Adipocyte (in vitro differentiated cells): ENCODE measurements around the gene KIRREL3.

Experiments
- DNase-seq: peaks from one replicate; pipeline ENCODE4 v3.0.0-alpha.2; 2015; ENCODE audit warnings: low read depth
- H3K27me3 ChIP-seq: replicated peaks from 2 replicates; pipeline ENCODE4 v1.7.0; 2013; ENCODE audit warnings: mild to moderate bottlenecking, low read length, moderate library complexity; ENCODE audit not compliant: control insufficient read depth, insufficient read depth
- H3K36me3 ChIP-seq: 2 replicates; pipeline ENCODE4 v1.7.0; 2013; ENCODE audit warnings: low read length, mild to moderate bottlenecking, moderate library complexity; ENCODE audit not compliant: control insufficient read depth, insufficient read depth, severe bottlenecking
- H3K4me1 ChIP-seq: 2 replicates; pipeline ENCODE4 v1.7.0; 2013; ENCODE audit warnings: mild to moderate bottlenecking, low read length, moderate library complexity; ENCODE audit not compliant: control insufficient read depth, insufficient read depth
- H3K4me3 ChIP-seq: 2 replicates; pipeline ENCODE4 v1.7.0; 2013; ENCODE audit warnings: mild to moderate bottlenecking, low read length, moderate library complexity
- H3K9ac ChIP-seq: 2 replicates; pipeline ENCODE4 v1.7.0; 2013; ENCODE audit warnings: mild to moderate bottlenecking, low read length, moderate library complexity
- H3K9me3 ChIP-seq: 2 replicates; pipeline ENCODE4 v1.7.0; 2013; ENCODE audit warnings: mild to moderate bottlenecking, low read length, moderate library complexity; ENCODE audit not compliant: control insufficient read depth

The KIRREL3 gene

DNA sequence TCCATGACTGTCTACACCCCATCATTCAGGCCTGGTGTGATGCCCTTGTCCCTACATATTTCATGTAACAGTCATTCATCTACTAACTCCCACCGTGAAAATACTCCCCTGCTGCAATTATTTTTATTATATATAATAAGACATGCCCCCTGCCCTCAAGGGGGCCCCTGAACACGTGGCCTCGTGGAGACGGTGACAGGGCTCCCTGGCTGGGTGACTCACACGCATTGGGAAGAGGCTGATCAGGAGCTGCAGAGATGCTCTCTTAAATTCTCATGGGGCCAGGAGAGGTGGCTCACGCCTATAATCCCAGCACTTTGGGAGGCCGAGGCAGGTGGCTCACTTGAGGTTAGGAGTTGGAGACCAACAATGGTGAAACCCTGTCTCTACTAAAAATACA, 556.5 kb downstream of the KIRREL3 start:
- Histone ChIP-seq H3K9ac (no peak overlapping the region), H3K36me3 (no peaks in the 10 kb centered on the region), H3K9me3 (no peaks in the 10 kb centered on the region), H3K27me3 (peaks cover 8% of the 10 kb centered on the region), H3K4me1 (peaks cover 3% of the 10 kb centered on the region), H3K4me3 (no peak overlapping the region)
- no peak for DNase-seq

DNA sequence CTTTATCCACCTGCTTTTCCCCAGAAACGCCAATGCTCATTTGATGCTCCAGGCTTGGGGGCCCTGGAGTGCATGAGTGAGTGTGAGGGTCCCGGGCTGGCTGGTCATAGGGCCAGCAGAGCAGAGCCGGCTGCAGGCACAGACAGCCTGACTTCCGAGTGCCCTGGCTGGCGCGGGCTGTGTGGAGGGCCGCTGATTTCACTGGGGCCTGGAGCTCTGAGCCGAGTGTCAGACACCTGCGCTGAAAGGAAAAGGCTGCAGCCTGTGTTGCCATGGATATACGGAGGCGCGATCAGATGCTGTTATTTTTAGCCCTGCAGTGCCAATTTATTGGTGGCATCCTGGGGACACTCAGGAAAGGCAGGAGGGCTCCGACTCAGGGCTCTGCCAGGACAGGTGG, 557.5 kb downstream of the KIRREL3 start:
- Histone ChIP-seq H3K4me1 (peaks cover 10% of the 10 kb centered on the region), H3K4me3 (no peak overlapping the region)
- DNase-seq: no peak

DNA sequence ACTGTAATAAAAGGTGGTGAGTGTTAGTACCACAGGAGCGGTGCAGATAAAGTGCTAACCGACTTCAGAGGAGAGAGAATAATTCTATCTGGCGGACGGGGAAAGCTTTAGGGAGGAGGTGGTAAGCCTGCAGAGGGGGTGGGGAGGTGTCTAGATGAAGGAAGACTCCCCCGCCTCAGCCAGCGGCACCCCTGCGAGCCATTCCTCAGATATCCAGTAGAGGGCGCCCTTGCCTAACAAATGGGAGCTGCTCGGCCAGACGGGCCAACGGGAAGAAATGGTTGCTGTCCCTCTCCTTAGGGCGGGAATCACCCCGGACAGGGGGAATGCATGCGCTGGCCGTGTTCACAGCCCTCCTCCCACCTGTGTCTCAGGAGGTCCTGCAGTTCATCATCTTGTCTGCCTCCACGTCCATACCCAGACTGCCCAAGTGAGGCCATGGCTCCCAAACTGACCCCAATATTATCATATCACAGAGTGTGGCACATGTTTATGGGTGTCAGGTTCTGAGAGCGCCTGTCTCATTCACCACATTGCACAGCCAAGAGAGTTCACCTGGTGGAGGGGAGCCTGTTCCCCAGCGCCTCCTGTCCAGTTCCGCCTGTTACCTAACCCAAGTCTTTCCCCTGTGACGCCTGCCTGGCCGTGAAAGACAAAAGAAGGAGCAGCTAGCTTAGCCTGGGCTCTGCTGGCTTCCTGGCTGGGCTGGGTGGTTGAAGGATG, 559.6 kb downstream of the KIRREL3 start:
- Histone ChIP-seq H3K4me1 (peaks cover 11% of the 10 kb centered on the region), H3K27me3 (peaks cover 2% of the 10 kb centered on the region), H3K36me3 (peaks cover 6% of the 10 kb centered on the region), H3K9me3 (no peaks in the 10 kb centered on the region), H3K9ac (no peak overlapping the region), H3K4me3 (no peak overlapping the region)
- peak; percentile 88 for DNase-seq

More for the DNA sequence above, 557.5 kb downstream of the KIRREL3 start:
- peaks cover 8% of the 10 kb centered on the region for H3K27me3 ChIP-seq
- no peaks in the 10 kb centered on the region for H3K36me3 ChIP-seq
- H3K9me3 ChIP-seq: no peaks in the 10 kb centered on the region
- H3K9ac ChIP-seq: no peak overlapping the region

DNA sequence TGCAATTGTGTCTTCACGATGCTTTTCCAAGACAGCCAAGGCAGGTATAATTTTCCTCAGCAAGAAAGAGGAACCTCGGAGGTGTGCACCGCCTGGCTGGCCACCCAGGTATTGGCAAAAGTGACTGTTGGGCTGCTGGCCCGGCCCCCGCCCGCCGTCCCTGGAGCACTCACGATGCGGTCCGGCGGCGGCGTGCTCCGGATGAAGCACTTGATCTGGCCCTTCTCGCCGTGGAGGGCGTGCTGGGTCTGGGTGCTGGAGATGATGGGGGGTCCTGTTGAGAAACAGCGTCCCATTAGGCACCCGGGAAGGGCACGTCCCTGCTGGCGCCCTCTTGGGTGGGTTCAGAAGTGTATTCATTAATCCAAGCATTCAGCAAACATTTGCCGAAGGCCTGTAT, 560.3 kb downstream of the KIRREL3 start:
- Histone ChIP-seq H3K9me3 (no peaks in the 10 kb centered on the region), H3K4me1 (peaks cover 11% of the 10 kb centered on the region), H3K36me3 (peaks cover 6% of the 10 kb centered on the region), H3K9ac (no peak overlapping the region), H3K4me3 (no peak overlapping the region), H3K27me3 (peaks cover 2% of the 10 kb centered on the region)
- DNase-seq: no peak

DNA sequence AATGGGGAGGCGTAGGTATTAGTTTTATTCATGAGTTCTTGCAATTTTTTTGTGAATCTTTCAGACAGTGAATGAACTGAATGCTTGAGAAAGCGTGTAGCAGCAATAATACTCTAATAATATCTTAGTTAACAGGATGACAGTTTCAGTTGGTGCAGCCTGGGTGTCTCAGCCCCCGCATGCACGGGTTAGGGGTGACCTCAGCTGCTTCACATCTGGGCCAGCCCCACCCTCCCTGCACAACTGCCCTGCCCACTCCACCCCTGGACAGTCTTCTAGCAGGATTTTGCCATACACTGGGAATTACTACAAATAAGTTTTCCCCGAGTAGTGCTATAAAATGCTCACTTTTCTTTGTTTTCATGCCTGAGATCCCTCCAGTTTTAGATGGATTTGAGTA, 561.9 kb downstream of the KIRREL3 start:
- no peak for DNase-seq
- H3K9ac ChIP-seq: no peak overlapping the region
- H3K4me3 ChIP-seq: no peak overlapping the region
- peaks cover 6% of the 10 kb centered on the region for H3K36me3 ChIP-seq
- H3K27me3 ChIP-seq: peaks cover 2% of the 10 kb centered on the region
- peaks cover 16% of the 10 kb centered on the region for H3K4me1 ChIP-seq
- no peaks in the 10 kb centered on the region for H3K9me3 ChIP-seq

DNA sequence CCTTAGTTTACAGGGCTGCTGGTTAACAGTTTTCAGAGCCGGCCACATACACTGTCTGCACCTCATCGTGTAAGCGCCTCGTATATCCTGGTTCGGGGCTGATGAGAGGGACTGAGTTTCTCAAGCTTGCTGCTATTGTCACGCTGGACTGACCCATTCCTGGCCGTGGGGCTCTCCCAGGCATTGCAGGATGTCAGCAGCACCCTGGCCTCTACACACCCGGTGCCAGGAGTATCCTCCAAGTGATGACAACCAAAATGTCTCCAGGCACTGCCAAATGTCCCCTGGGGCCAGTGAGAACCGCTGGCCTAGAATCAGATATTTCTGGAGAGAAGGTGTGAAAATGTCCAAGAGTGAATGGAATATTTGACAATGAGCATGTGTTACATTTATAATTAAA, 562.3 kb downstream of the KIRREL3 start:
- DNase-seq: no peak
- Histone ChIP-seq H3K9ac (no peak overlapping the region), H3K4me1 (peaks cover 16% of the 10 kb centered on the region), H3K9me3 (no peaks in the 10 kb centered on the region), H3K36me3 (peaks cover 6% of the 10 kb centered on the region), H3K4me3 (no peak overlapping the region), H3K27me3 (no peaks in the 10 kb centered on the region)

DNA sequence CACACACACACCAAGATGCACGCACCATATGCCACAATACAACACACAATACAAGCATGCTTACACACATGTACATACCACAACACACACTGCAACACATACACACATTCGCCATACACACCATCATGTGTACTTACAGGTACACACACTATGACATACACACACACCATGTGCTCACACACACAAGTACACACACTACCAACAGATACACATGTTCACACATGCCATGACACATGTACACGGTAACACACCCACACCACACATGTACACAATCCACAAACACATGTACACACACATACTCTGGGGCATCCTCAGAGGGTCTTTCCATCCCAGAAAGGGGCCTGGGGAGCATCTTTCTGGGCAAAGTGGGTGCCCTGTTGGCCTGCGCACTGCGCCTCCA, 562.8 kb downstream of the KIRREL3 start:
- Histone ChIP-seq H3K4me1 (peaks cover 16% of the 10 kb centered on the region), H3K4me3 (no peak overlapping the region), H3K9me3 (no peaks in the 10 kb centered on the region), H3K36me3 (peaks cover 6% of the 10 kb centered on the region), H3K27me3 (no peaks in the 10 kb centered on the region), H3K9ac (no peak overlapping the region)
- DNase-seq: no peak

DNA sequence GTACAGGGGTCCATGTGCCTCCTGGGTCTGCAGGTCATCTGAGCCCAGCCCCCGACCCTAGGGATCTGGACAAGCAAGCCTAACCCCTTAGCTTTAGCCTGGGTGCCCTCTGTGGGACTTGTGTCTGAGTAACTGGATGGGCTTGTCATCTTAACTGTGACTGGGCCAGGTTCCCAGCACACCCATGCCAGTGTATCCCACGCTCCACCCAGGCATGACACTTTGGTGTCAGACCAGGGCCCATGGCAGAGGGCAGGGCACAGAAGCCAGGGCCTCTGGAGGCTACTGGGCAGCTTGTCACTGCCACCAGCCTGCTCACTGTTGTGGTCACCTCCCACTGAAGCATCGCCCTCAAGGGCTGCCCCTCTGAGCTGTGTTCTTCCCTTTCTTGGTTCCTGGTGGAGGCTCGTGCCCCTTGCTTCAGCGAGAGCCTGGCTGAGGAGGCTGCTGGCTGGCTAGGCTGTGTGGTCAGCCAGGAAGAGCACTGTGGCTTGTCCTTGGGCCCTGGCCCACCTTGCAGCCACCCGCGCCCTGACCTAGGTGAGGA, 564.3 kb downstream of the KIRREL3 start:
- no peak for DNase-seq
- no peaks in the 10 kb centered on the region for H3K9me3 ChIP-seq
- no peak overlapping the region for H3K9ac ChIP-seq
- H3K36me3 ChIP-seq: peaks cover 6% of the 10 kb centered on the region
- H3K4me1 ChIP-seq: peaks cover 26% of the 10 kb centered on the region
- no peak overlapping the region for H3K4me3 ChIP-seq
- no peaks in the 10 kb centered on the region for H3K27me3 ChIP-seq

DNA sequence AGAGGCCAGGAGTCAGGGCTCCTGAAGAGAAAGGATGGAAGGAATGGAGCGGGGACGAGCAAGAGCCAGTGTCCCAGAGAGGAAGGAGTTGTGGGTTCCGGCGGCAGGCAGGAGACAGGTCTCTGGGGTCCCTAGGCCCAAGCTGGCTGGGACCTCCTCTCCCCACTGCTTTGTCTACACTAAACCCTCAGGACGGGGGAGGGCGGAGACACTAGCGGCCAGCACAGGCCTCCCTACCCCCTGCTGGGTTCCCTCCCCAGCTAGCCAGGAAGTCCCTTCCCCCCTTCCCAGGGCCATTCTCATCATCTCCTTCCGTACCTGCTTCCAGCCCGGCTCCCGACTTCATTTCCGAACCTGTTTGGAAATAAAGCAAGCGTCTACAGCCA, 565.6 kb downstream of the KIRREL3 start:
- Histone ChIP-seq H3K4me1 (peaks cover 29% of the 10 kb centered on the region), H3K9me3 (no peaks in the 10 kb centered on the region), H3K4me3 (no peak overlapping the region), H3K36me3 (peaks cover 6% of the 10 kb centered on the region), H3K9ac (no peak overlapping the region), H3K27me3 (no peaks in the 10 kb centered on the region)
- no peak for DNase-seq

DNA sequence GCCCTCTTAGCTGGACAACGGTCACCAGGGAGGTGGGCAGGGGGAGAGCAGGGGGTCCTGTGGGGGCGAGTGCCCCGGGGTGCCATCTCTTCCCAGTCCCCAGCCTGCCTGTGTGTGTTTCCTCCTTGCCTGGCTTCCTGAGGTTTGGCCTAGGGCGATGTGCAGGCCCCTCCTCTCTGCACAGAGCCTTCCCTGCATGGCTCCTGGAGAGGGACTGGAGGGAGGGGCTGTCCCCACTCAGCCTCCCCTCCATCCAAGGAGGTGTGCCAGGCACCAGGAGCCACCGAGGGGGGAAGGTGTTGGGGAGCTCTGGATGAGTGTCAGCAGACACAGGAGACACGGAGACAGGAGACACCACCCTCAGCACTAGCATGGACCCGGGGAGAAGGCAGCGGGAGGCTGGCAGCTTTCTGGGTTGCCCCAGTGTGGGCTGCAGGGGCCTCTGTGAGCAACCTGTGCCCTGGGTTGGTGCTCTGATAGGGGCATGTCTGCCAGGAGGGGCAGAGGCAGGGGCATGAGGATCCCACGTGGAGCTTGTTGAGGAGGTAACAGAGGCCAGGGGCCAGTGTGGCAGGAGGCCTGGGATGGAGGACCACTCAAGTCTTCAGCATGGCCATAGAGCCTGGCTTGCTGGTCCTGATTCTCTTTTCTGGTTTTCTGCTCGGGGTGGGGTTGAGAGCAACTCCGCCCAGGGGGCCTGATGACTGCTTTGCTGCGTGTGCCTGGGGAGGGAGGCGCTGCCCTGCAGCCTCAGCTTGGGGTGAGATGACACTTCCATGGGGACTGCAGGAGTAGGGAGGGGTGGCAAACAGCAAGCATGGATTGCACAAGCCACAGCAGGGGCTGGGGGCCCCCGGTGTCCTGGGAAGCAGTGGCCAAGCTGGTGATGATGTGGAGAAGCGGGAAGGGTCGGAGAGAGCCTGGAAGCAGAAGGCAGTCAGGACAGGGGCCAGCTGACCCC, 566.3 kb downstream of the KIRREL3 start:
- peaks cover 6% of the 10 kb centered on the region for H3K36me3 ChIP-seq
- no peak overlapping the region for H3K9ac ChIP-seq
- H3K9me3 ChIP-seq: no peaks in the 10 kb centered on the region
- H3K4me3 ChIP-seq: no peak overlapping the region
- no peaks in the 10 kb centered on the region for H3K27me3 ChIP-seq
- no peak for DNase-seq
- peaks cover 29% of the 10 kb centered on the region for H3K4me1 ChIP-seq

DNA sequence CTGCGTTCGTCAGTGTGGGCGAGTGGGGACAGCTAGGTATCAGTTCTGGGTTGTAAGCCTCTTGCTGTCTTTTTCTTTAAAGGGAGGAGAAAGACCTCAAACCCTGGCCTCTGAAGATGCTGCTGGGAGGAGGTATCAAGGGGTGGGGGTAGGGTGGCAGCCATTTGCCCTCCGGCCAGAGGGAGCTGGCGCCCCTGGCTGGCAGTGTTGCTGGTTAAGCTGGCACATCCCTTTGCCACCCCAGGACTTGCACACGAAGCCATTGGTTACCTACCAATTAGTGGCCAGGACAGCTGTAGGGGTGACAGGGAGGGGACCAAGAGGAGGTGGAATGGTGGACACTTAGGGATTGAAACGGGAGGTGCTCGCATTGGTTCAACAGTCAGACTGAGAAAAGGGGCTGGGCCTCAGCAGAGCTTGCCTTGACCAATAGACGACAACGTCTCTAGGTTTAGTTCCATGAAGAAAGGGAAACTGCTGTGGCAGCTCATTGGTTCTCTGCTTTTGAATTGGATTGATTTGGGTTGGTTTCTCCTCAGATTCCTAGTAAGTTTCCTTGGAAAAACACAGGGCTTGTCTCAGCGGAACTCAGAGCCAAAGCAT, 567.2 kb downstream of the KIRREL3 start:
- H3K27me3 ChIP-seq: no peaks in the 10 kb centered on the region
- H3K9ac ChIP-seq: no peak overlapping the region
- no peaks in the 10 kb centered on the region for H3K9me3 ChIP-seq
- peaks cover 6% of the 10 kb centered on the region for H3K36me3 ChIP-seq
- peaks cover 25% of the 10 kb centered on the region for H3K4me1 ChIP-seq
- H3K4me3 ChIP-seq: no peak overlapping the region
- DNase-seq: no peak
